K562 (cell line): ENCODE data around the gene CDC123. TPM values are rescaled to one million over a fixed set of nuclear protein-coding genes. Genes with fewer than 3 reads are reported as not detected.

Source experiments
- BHLHE40 ChIP-seq: IDR thresholded peaks from 2 replicates; pipeline ENCODE4 v1.6.1; 2011; ENCODE audit warnings: low read length, improper control_type of control experiment
- BRF2 ChIP-seq: IDR thresholded peaks from 3 replicates; pipeline ENCODE4 v1.6.1; 2011; ENCODE audit warnings: borderline replicate concordance, mild to moderate bottlenecking; ENCODE audit not compliant: insufficient read length, insufficient read depth
- COPS2 ChIP-seq: fragments of 450-650 bp; conservative IDR thresholded peaks from 2 replicates; pipeline ENCODE4 v1.6.1; 2016; ENCODE audit warnings: mild to moderate bottlenecking, moderate library complexity
- ETS1 ChIP-seq: conservative IDR thresholded peaks from 2 replicates; pipeline ENCODE4 v1.6.1; 2011; ENCODE audit warnings: low read depth, mild to moderate bottlenecking, low read length; ENCODE audit not compliant: control insufficient read depth
- HBP1 ChIP-seq: fragments of 450-650 bp; formaldehyde crosslinking; IDR thresholded peaks from 2 replicates; pipeline ENCODE4 v1.4.0; 2022; ENCODE audit warnings: missing genetic modification characterization
- ILK ChIP-seq: fragments of 450-650 bp; IDR thresholded peaks from 2 replicates; pipeline ENCODE4 v1.6.1; 2016; ENCODE audit warnings: missing genetic modification characterization, low read depth, mild to moderate bottlenecking, missing compliant biosample characterization, moderate library complexity, borderline replicate concordance
- LCOR ChIP-seq: sonication (generic); formaldehyde crosslinking; IDR thresholded peaks from 2 replicates; pipeline ENCODE4 v1.8.0; 2022; ENCODE audit warnings: mild to moderate bottlenecking, missing genetic modification reagents
- MBD2 ChIP-seq: sonication (generic); IDR thresholded peaks from 2 replicates; pipeline ENCODE4 v1.6.1; 2016; ENCODE audit warnings: low read depth, borderline replicate concordance
- NFE2L1 ChIP-seq: fragments of 450-650 bp; IDR thresholded peaks from 2 replicates; pipeline ENCODE4 v1.6.1; 2016; ENCODE audit warnings: missing genetic modification characterization, low read depth, mild to moderate bottlenecking, missing compliant biosample characterization, moderate library complexity, borderline replicate concordance
- NR2F6 ChIP-seq: fragments of 450-650 bp; formaldehyde crosslinking; IDR thresholded peaks from 2 replicates; pipeline ENCODE4 v1.4.0; 2020; ENCODE audit warnings: mild to moderate bottlenecking
- RBM14 ChIP-seq: fragments of 200-400 bp; formaldehyde crosslinking; IDR thresholded peaks from 2 replicates; pipeline ENCODE4 v1.6.1; 2018; ENCODE audit warnings: low read depth, mild to moderate bottlenecking, low read length, moderate library complexity, borderline replicate concordance; ENCODE audit not compliant: insufficient read depth
- SMAD3 ChIP-seq: fragments of 450-650 bp; formaldehyde crosslinking; conservative IDR thresholded peaks from 2 replicates; pipeline ENCODE4 v1.4.0; 2020; ENCODE audit warnings: mild to moderate bottlenecking
- STAT5B ChIP-seq: fragments of 250-450 bp; sonication (Bioruptor Pico); IDR thresholded peaks from 2 replicates; pipeline ENCODE4 v1.8.0; 2021; ENCODE audit warnings: mild to moderate bottlenecking, inconsistent platforms
- TCF15 ChIP-seq: fragments of 250-450 bp; sonication (Bioruptor Pico); IDR thresholded peaks from 2 replicates; pipeline ENCODE4 v1.8.0; 2022; ENCODE audit warnings: moderate library complexity, mild to moderate bottlenecking, inconsistent platforms
- THRAP3 ChIP-seq: fragments of 450-650 bp; IDR thresholded peaks from 2 replicates; pipeline ENCODE4 v1.6.1; 2016; ENCODE audit warnings: mild to moderate bottlenecking, inconsistent platforms, borderline replicate concordance
- TSC22D4 ChIP-seq: fragments of 450-650 bp; IDR thresholded peaks from 2 replicates; pipeline ENCODE4 v1.6.1; 2016; ENCODE audit warnings: missing genetic modification characterization, missing biosample characterization, control low read depth
- ZBTB1 ChIP-seq: sonication (generic); formaldehyde crosslinking; IDR thresholded peaks from 2 replicates; pipeline ENCODE4 v1.8.1; 2023; ENCODE audit warnings: missing genetic modification reagents, low read depth, mild to moderate bottlenecking, borderline replicate concordance
- ZBTB17 ChIP-seq: fragments of 450-650 bp; formaldehyde crosslinking; IDR thresholded peaks from 2 replicates; pipeline ENCODE4 v1.4.0; 2020; ENCODE audit warnings: mild to moderate bottlenecking
- ZC3H8 ChIP-seq: fragments of 450-650 bp; IDR thresholded peaks from 2 replicates; pipeline ENCODE4 v1.6.1; 2017
- ZNF589 ChIP-seq: fragments of 200-800 bp; sonication (Bioruptor generic); IDR thresholded peaks from 2 replicates; pipeline ENCODE4 v1.6.1; 2016; ENCODE audit warnings: low read depth, missing genetic modification characterization, missing compliant biosample characterization
- polyA plus RNA-seq, 8 experiments: library from polyadenylated mRNA; depleted of rRNA in 4 of 8; stranded (reverse) in 5 of 8; unstranded in 3 of 8; fragments of >200 nt; fragmentation: Nextera tagmentation in 2 of 8; fragmentation: Illumina TruSeq in 1 of 8; extraction: Ambion mirVana in 2 of 8; extraction: Trizol in 1 of 8; gene quantifications; 2 replicates each; pipeline versions ENCODE4 v1.2.1 to v1.2.3, GENCODE V29; 2011 to 2014; ENCODE audit warnings: inconsistent platforms in 1 of 8, missing spikeins in 1 of 8
- total RNA-seq, 7 experiments: library from RNA; depleted of rRNA in 6 of 7; stranded (reverse); fragments of >200 nt in 6 of 7; fragmentation: Illumina TruSeq in 2 of 7; extraction: Trizol in 2 of 7; gene quantifications; 2 replicates each; pipeline versions ENCODE4 v1.2.1 to v1.2.3, GENCODE V29; 2011 to 2021; ENCODE audit warnings: low replicate concordance in 1 of 7

Gene CDC123
- total and polyA plus RNA-seq, 9 of the 15 experiments (the other 6 are each of a cell fraction or from before 2014, with no cell fraction given): 137 to 288 (median 175) TPM

- TF ChIP-seq LCOR (CRISPR knock-in tag) (peak; percentile 77), MBD2 (no peak), ILK (tag) (no peak), ZNF589 (0 out of 2 replicates have a peak, but pooled peaks have one; percentile 36), TSC22D4 (tag) (no peak), NFE2L1 (tag) (no peak), RBM14 (no peak), TCF15 (no peak), ZC3H8 (0 out of 2 replicates have a peak, but pooled peaks have one; percentile 58), ZBTB1 (CRISPR knock-in tag) (no peak), HBP1 (CRISPR knock-in tag) (no peak), THRAP3 (no peak), ETS1 (0 out of 2 replicates have a peak, but pooled peaks have one; percentile 33), BRF2 (no peak), ZBTB17 (no peak; the same call in 1 of the 2 replicates), SMAD3 (CRISPR knock-in tag) (no peak; the same call in 1 of the 2 replicates), STAT5B (no peak), BHLHE40 (no peak), NR2F6 (CRISPR knock-in tag) (no peak), COPS2 (no peak)
These were observed at the start of gene CDC123, which contains the start of gene NUDT5 (continued) for GRCh38 chr10:12195603-12196506.
